Spleen (tissue), 11 donors: ENCODE measurements around the gene XYLT1. TPM values are rescaled to one million over a fixed set of nuclear protein-coding genes. Genes with fewer than 3 reads are reported as not detected.

Experiments
- DNase-seq: peaks from one replicate; pipeline ENCODE4 v3.0.0-alpha.2; 2020
- H3K27ac ChIP-seq, 8 donors: fragments of 200-600 bp; sonication (generic) in 7 of 8; 1 replicate in 4 of 8; 2 replicates in 4 of 8; pipeline versions ENCODE4 v1.5.0 to v1.8.0; 2016 to 2021; ENCODE audit warnings: inconsistent platforms in 4 of 8, mild to moderate bottlenecking in 4 of 8, moderate library complexity in 1 of 8
- H3K27me3 ChIP-seq, 7 donors: fragments of 200-600 bp; sonication (generic) in 6 of 7; replicated peaks in 1 of 7; 1 replicate in 4 of 7; 2 replicates in 3 of 7; pipeline versions ENCODE4 v1.5.0 to v1.8.0; 2016 to 2021; ENCODE audit warnings: inconsistent platforms in 3 of 7, mild to moderate bottlenecking in 1 of 7
- H3K36me3 ChIP-seq, 6 donors: fragments of 200-600 bp; sonication (generic) in 5 of 6; 1 replicate in 4 of 6; 2 replicates in 2 of 6; pipeline versions ENCODE4 v1.5.0 to v1.8.0; 2016 to 2021; ENCODE audit warnings: inconsistent platforms in 2 of 6
- H3K4me1 ChIP-seq, 6 donors: fragments of 200-600 bp; sonication (generic) in 5 of 6; 1 replicate in 3 of 6; 2 replicates in 3 of 6; pipeline versions ENCODE4 v1.5.0 to v1.8.0; 2016 to 2021; ENCODE audit warnings: inconsistent platforms in 3 of 6
- H3K4me3 ChIP-seq, 8 donors: fragments of 200-600 bp; sonication (generic) in 7 of 8; 1 replicate in 4 of 8; 2 replicates in 4 of 8; pipeline versions ENCODE4 v1.5.0 to v1.8.0; 2016 to 2021; ENCODE audit warnings: inconsistent platforms in 4 of 8, mild to moderate bottlenecking in 4 of 8, moderate library complexity in 2 of 8
- H3K9me3 ChIP-seq, 8 donors: fragments of 200-600 bp; sonication (generic) in 7 of 8; 1 replicate in 4 of 8; 2 replicates in 4 of 8; pipeline versions ENCODE4 v1.5.0 to v1.8.0; 2016 to 2021; ENCODE audit warnings: inconsistent platforms in 4 of 8
- POLR2A ChIP-seq, 3 donors: fragments of 450-650 bp; IDR thresholded peaks; one replicate each; pipeline ENCODE4 v1.5.1; 2017; ENCODE audit warnings: antibody characterized with exemption in 3 of 3, mild to moderate bottlenecking in 1 of 3
- POLR2AphosphoS5 ChIP-seq, 3 donors: sonication (generic); formaldehyde crosslinking; IDR thresholded peaks; one replicate each; pipeline ENCODE4 v1.5.1; 2017; ENCODE audit warnings: antibody characterized with exemption in 3 of 3
- WGBS, 5 donors: extraction: QIAGEN DNeasy Blood & Tissue Kit in 3 of 5; methylation state at CpG; one replicate each; pipeline versions ENCODE4 v1.1.5 to v1.1.7; 2013 to 2018; 5-methylcytosine and 5-hydroxymethylcytosine counted together
- intact Hi-C: fragments of 100-400 bp; cut with DNase I; formaldehyde crosslinking; loops from one replicate; pipeline ENCODE4 v1.15.0; 2023; ENCODE audit warnings: low total_unique reads
- polyA plus RNA-seq, 3 donors: library from polyadenylated mRNA; stranded (reverse); fragments of 200-250 nt; gene quantifications; one replicate each; pipeline ENCODE4 v1.2.1, GENCODE V29; 2013
- total RNA-seq, 7 donors: library from RNA; depleted of rRNA in 3 of 7; stranded (reverse); fragments of >200 nt in 3 of 7; fragmentation: NEBNext Ultra II Directional in 4 of 7; extraction: Animal tissue kit (Norgen Biotek cat#: 25700) in 4 of 7; gene quantifications; one replicate each; pipeline versions ENCODE4 v1.1.0 to v1.2.1, GENCODE V29; 2016 to 2021
- TF ChIP-seq, protein P1 (sequence below), 11 experiments: fragments of 200-600 bp in 7 of 11; fragments of 450-650 bp in 4 of 11; sonication (generic) in 4 of 11; IDR thresholded peaks in 8 of 11; conservative IDR thresholded peaks in 3 of 11; 1 replicate in 7 of 11; 2 replicates in 4 of 11; pipeline versions ENCODE4 v1.4.0 to v1.8.0; 2016 to 2021; ENCODE audit warnings: antibody characterized with exemption in 11 of 11, inconsistent platforms in 4 of 11, mild to moderate bottlenecking in 1 of 11
- donor health status: healthy with polysubstance abuse.
- donor health status: DM: no; HTN: no; CAD: no; lungs with moderate emphysema.
- donor health status: DM: no; HTN: no; CAD: no.
- donor health status: Bipolar disorder and iron deficiency.
- donor health status: healthy.
- donor health status: DM: no; HTN: no; CAD: no.
- donor health status: DM: yes; HTN: yes; CAD: no.

XYLT1 gene
- total and polyA plus RNA-seq, 10 donors = 2.1 to 40.7 (median 23.5) TPM

- H3K27ac ChIP-seq = no peak overlapping the region
- H3K4me3 ChIP-seq = no peak overlapping the region
- WGBS, 5 donors = 87 to 92% (median 90%) methylated on average over 4 of the region's 4 CpGs
- DNase-seq = no peak
- intact Hi-C loops = no loop called here
- TF ChIP-seq POLR2A (IDR thresholded peaks at IDR 0.05) (no peak), POLR2AphosphoS5 (IDR thresholded peaks at IDR 0.05) (no peak)
- TF ChIP-seq, protein P1, sequence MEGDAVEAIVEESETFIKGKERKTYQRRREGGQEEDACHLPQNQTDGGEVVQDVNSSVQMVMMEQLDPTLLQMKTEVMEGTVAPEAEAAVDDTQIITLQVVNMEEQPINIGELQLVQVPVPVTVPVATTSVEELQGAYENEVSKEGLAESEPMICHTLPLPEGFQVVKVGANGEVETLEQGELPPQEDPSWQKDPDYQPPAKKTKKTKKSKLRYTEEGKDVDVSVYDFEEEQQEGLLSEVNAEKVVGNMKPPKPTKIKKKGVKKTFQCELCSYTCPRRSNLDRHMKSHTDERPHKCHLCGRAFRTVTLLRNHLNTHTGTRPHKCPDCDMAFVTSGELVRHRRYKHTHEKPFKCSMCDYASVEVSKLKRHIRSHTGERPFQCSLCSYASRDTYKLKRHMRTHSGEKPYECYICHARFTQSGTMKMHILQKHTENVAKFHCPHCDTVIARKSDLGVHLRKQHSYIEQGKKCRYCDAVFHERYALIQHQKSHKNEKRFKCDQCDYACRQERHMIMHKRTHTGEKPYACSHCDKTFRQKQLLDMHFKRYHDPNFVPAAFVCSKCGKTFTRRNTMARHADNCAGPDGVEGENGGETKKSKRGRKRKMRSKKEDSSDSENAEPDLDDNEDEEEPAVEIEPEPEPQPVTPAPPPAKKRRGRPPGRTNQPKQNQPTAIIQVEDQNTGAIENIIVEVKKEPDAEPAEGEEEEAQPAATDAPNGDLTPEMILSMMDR (IDR thresholded peaks at IDR 0.05 in 8 of 11, conservative IDR thresholded peaks at IDR 0.05 in 3 of 11) = no peak
- H3K9me3 ChIP-seq = no peaks in the 10 kb centered on the region
- peaks cover 0 to 31% (median 0%) of the 10 kb centered on the region in 6 donors for H3K36me3 ChIP-seq
- no peaks in the 10 kb centered on the region for H3K4me1 ChIP-seq
- no peaks in the 10 kb centered on the region for H3K27me3 ChIP-seq
Observed at GRCh38 chr16:17144431-17144830, 326.3 kb downstream of the XYLT1 start.

DNA sequence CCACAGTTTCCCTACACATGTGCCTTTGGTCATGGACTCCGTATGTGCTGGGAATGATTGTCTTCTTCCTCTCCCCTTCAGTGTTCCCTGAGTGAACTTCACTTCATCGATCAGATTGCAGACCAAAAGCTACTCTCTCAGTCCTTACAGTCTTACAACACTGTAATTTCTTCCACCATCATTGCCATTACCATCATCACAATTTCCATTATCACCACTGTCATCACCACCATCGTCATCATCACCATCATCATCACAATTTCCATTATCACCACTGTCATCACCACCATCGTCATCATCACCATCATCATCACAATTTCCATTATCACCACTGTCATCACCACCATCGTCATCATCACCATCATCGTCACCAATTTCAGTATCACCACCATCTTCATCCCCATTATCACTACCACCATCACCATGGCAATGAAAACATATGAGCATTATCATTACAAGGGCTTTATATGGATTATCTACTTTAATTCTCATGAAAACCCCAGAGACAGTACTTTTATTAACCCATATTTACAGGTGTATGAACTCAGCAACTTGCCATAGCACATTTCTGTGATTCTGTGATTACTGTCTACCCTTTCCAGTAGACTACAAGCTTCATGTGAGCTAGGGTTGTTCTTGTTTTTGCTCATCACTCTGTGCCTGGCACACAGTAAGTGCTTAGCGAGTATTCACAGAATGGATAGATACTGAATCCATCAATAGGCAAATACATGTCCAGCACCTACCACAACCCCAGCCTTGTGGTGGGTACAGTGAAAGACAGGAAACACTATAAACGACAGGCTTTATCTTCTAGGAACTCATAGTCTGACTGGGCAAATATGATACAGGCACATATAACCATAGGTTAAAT is 327.0 kb downstream of the XYLT1 start:
- H3K9me3 ChIP-seq = no peaks in the 10 kb centered on the region
- no peak overlapping the region for H3K4me3 ChIP-seq
- H3K36me3 ChIP-seq = peaks cover 0 to 38% (median 5%) of the 10 kb centered on the region in 6 donors
- intact Hi-C loops = no loop called here
- H3K4me1 ChIP-seq = no peaks in the 10 kb centered on the region
- no peak overlapping the region for H3K27ac ChIP-seq
- no peaks in the 10 kb centered on the region for H3K27me3 ChIP-seq
- TF ChIP-seq POLR2A (IDR thresholded peaks at IDR 0.05) = no peak
- TF ChIP-seq POLR2AphosphoS5 (IDR thresholded peaks at IDR 0.05) = no peak
- TF ChIP-seq, protein P1 (IDR thresholded peaks at IDR 0.05 in 8 of 11, conservative IDR thresholded peaks at IDR 0.05 in 3 of 11) = no peak
- 82 to 89% (median 86%) methylated on average over 8 of the region's 8 CpGs for WGBS, 5 donors
- no peak for DNase-seq

DNA sequence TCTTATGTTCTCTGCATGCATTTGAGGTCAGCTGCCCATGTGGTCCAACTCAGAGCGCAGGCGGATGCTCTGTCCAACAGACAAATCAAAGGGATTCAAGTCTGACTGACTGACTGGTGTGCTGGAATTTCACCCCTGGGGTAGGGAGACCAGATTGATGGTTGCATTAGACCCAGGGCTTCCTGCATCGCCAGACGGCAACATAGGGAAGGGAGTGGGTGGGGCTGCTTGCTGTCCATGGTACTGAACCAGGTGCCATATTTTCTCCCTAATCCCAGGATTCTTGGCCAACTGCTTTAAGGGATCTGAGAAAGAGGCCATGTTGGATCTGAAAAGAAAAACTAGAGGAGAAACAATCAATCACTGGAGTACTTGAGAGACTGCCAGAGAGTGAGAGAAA is 332.0 kb downstream of the XYLT1 start:
- intact Hi-C loops = no loop called here
- no peak for TF ChIP-seq POLR2A (IDR thresholded peaks at IDR 0.05)
- TF ChIP-seq POLR2AphosphoS5 (IDR thresholded peaks at IDR 0.05) = no peak
- TF ChIP-seq, protein P1 (IDR thresholded peaks at IDR 0.05 in 8 of 11, conservative IDR thresholded peaks at IDR 0.05 in 3 of 11) = no peak
- H3K27ac ChIP-seq = no peak overlapping the region
- H3K36me3 ChIP-seq = peaks cover 0 to 84% (median 38%) of the 10 kb centered on the region in 6 donors
- H3K9me3 ChIP-seq = no peaks in the 10 kb centered on the region
- 73 to 86% (median 78%) methylated on average over 4 of the region's 4 CpGs for WGBS, 5 donors
- no peak for DNase-seq
- H3K27me3 ChIP-seq = no peaks in the 10 kb centered on the region
- peaks cover 0 to 3% (median 0%) of the 10 kb centered on the region in 6 donors for H3K4me1 ChIP-seq
- no peak overlapping the region for H3K4me3 ChIP-seq

DNA sequence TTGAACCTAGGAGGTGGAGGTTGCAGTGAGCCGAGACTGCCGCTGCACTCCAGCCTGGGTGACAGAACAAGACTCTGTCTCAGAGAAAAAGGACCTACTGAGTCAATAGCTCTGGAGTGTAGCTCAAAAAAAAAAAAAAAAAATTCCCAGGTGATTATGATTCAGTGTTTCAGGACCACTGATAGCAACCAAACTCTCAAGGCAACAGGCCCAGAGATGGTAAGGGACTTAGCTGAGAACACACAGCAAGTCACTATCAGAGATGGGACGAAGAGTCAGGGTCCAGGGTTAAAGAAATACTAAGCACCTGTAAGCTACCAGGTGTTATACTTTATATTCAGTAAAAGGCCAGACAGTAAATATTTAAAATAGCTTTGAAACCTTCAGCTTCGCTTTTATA is 335.3 kb downstream of the XYLT1 start:
- Histone ChIP-seq H3K36me3 (peaks cover 0 to 100% (median 44%) of the 10 kb centered on the region in 6 donors), H3K27ac (no peak overlapping the region), H3K27me3 (no peaks in the 10 kb centered on the region), H3K9me3 (no peaks in the 10 kb centered on the region), H3K4me1 (peaks cover 0 to 20% (median 7%) of the 10 kb centered on the region in 6 donors), H3K4me3 (no peak overlapping the region)
- no peak for DNase-seq
- TF ChIP-seq, protein P1 (IDR thresholded peaks at IDR 0.05 in 8 of 11, conservative IDR thresholded peaks at IDR 0.05 in 3 of 11) = no peak
- TF ChIP-seq POLR2A (IDR thresholded peaks at IDR 0.05) (no peak), POLR2AphosphoS5 (IDR thresholded peaks at IDR 0.05) (no peak)
- intact Hi-C loops = no loop called here
- 76 to 97% (median 89%) methylated on average over 4 of the region's 4 CpGs for WGBS, 5 donors
